HG03575 (cell line): ENCODE measurements around the gene SNRPB2.

Experiments
- ATAC-seq: cut with Tn5 transposase; IDR thresholded peaks from one replicate; pipeline ENCODE4 v1.9.1; 2021; ENCODE audit not compliant: unreplicated experiment, insufficient number of reproducible peaks, low FRiP score; ENCODE audit errors: extremely low read depth

The SNRPB2 gene

GRCh38 chr20:16719421-16719820, 10.4 kb upstream of the SNRPB2 start:
- ATAC-seq = no peak

GRCh38 chr20:16729080-16729479, 746 bp upstream of the SNRPB2 start:
- no peak for ATAC-seq

GRCh38 chr20:16732506-16733152, 2.8 kb downstream of the SNRPB2 start:
- ATAC-seq = no peak

- no peak for ATAC-seq
Measured at GRCh38 chr20:16740365-16741072, 10.7 kb downstream of the SNRPB2 start.

GRCh38 chr20:16744178-16744807, 14.5 kb downstream of the SNRPB2 start:
- ATAC-seq = no peak

GRCh38 chr20:16745204-16745603, 15.4 kb downstream of the SNRPB2 start:
- no peak for ATAC-seq

- ATAC-seq = no peak
Measured at GRCh38 chr20:16747291-16747811, 17.5 kb downstream of the SNRPB2 start.

- no peak for ATAC-seq
Measured at GRCh38 chr20:16748308-16748900, 18.6 kb downstream of the SNRPB2 start, which contains the start of gene OTOR. Gene OTOR, plus strand, starts transcription at chr20:16748358. Its CDS starts 44 bp downstream, at chr20:16748402.

- no peak for ATAC-seq
Measured at GRCh38 chr20:16749573-16749972, 19.7 kb downstream of the SNRPB2 start.

GRCh38 chr20:16752082-16752481, 22.3 kb downstream of the SNRPB2 start:
- ATAC-seq = no peak

GRCh38 chr20:16752901-16753300, 23.1 kb downstream of the SNRPB2 start:
- ATAC-seq = no peak

GRCh38 chr20:16758454-16759180, 28.8 kb downstream of the SNRPB2 start:
- ATAC-seq = no peak

GRCh38 chr20:16759181-16759563, 29.3 kb downstream of the SNRPB2 start:
- no peak for ATAC-seq

GRCh38 chr20:16760431-16761304, 30.8 kb downstream of the SNRPB2 start:
- no peak for ATAC-seq

- ATAC-seq = no peak
Measured at GRCh38 chr20:16761305-16761829, 31.5 kb downstream of the SNRPB2 start.

GRCh38 chr20:16764560-16764959, 34.7 kb downstream of the SNRPB2 start:
- no peak for ATAC-seq

GRCh38 chr20:16771213-16771612, 41.4 kb downstream of the SNRPB2 start:
- no peak for ATAC-seq

- no peak for ATAC-seq
Measured at GRCh38 chr20:16775961-16776360, 46.1 kb downstream of the SNRPB2 start.
